GM21526 (cell line): ENCODE results near the gene HSPB2.
"Not testable (repeated sequence)": the region's sequence is repeated elsewhere in the genome, so short reads cannot be mapped to it uniquely, and the experiment has no call there.

ENCODE experiments used
- ATAC-seq: cut with Tn5 transposase; IDR thresholded peaks from one replicate; pipeline ENCODE4 v1.9.1; 2021; ENCODE audit warnings: moderate library complexity; ENCODE audit not compliant: unreplicated experiment, low FRiP score

The HSPB2 gene

DNA sequence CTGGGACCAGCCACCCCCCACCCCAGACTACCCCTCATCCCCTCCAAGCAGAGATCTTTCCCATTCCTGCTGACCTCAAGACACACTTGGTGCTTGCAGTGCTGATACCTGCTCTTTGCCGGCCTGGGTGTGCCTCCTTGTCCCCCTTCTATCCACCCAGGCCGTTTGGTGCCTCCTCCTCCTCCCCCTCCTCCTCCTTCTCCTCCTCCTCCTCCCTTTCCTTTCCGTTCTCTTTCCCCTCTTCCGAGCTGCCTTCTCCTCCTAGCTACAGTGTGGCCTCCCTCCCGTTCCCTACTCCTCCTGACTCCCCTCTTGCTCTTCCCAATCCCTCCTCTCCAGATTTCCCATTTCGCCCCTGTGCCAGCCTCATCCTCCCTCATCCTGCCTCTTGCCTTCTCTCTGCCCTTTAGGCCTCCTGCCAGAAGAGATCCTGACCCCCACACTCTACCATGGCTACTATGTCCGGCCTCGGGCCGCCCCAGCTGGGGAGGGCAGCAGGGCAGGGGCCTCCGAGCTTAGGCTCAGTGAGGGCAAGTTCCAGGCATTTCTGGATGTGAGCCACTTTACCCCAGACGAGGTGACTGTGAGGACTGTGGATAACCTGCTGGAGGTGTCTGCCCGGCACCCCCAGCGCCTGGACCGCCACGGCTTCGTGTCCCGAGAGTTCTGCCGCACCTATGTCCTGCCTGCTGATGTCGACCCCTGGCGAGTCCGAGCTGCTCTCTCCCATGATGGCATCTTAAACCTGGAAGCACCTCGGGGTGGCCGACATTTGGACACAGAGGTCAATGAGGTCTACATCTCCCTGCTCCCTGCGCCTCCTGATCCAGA is 712 bp downstream of the HSPB2 start:
- ATAC-seq, result no peak

DNA sequence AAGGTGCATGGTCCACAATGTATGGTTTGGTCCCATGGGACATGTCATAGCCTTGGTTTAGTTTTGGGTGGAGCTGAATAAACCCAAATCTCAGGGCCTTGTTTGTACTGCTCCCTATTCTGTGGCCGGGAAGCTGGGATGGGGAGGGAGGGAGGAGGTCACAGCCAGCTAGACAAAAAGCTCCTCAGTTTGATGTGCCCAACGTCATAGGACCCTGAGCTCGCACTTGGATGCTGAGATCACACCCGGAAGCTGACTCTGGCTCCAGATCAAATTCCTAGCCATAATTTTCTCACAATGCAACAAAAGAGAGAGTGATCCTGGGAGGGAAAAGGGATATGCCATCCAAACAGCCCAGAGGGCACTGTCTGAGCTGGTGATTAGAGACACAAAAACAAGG is 1.5 kb downstream of the HSPB2 start:
- no peak for ATAC-seq

DNA sequence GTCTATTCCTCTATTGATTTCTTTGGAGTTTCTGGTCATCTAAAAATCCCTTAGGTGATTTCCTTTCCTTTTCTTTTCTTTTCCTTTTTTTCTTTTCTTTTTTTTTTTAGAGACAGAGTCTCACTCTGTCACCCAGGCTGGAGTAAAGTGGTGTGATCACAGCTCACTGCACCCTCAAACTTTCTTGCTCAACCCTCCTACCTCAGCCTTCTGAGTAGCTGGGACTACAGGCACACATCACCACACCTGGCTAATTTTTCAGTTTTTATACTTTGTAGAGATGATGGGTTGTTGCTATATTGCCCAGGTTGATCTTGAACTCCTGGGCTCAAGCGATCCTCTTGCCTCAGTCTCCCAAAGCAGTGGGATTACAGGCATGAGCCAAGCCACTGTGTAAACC is 4.2 kb downstream of the HSPB2 start:
- ATAC-seq, result no peak

DNA sequence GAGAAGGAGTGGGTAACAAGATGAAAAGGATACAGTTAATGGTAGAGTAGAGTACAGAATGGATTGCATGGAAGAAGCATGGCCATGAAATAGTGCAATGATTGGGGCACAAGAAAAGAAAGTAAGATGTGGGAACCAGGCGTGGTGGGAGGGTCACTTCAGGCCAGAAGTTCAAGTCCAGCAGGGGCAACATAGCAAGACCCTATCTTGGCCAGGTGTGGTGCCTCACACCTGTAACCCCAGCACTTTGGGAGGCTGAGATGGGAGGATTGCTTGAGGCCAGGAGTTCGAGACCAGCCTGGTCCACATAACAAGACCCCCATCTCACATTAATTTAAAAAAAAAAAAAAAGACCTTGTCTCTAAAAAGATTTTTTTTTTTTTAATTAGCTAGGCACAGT is 4.8 kb downstream of the HSPB2 start:
- ATAC-seq, result no peak

DNA sequence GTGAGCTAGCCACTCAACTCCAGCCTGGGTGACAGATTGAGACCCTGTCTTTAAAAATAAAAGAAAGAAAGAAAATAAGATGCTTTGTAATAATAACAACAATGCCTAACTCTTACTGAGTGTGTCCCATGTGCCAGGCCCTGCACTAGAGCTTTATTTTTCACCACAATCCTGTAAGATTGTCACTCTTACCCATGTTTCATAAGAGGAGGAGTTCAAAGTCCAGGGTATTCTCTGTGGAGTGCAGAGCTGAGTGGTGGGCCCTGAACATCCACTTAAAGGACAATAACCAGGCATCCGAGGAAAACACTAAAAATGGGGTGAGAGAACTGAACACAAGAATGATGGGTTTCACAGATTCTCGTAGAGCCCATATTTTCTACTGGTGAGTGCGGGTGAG is 5.3 kb downstream of the HSPB2 start:
- ATAC-seq, result no peak

DNA sequence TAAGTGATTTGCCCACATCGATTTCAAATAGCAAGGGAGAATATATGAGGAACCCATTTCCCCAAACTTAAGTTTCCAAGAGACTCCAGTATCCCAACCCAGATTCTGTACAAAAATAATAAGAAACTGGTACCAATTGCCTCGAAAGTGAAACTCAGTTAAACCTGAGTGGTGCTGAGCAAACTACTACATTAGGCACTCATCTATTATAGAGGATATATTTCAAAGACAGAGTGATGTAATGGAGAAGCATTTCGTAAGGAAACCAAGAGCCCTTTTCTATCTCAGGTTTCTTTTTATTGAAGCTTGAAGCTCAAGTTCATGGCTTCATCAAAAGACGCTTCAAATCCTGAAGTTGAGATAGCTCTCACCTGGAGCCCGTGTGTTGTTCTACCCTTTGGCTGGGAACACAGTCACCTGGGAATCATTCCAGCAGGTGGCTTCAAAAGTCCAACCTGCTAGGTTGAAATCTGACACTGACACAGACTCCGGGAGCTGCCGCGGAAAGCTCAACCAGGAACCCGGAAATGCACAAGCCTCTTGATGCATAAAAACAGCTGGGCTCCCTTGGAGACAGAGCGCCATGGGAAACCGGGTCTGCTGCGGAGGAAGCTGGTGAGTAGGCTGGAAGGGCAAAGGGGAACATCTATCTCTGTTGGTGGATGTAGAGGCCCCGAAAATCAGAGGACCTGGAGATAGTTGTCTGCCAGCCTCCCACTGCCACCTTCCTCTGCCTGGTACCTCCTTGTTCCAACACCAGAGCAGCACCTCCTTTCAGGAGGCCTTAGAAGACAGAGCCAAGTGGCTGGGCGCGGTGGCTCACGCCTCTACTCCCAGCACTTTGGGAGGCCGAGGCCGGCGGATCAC is 6.1 kb downstream of the HSPB2 start, which contains the start of gene C11orf52:
Gene C11orf52 (plus strand): TSS at position 524 of the 867 bp plus-strand sequence. CDS start 60 bp downstream, at position 584.
- no peak for ATAC-seq

DNA sequence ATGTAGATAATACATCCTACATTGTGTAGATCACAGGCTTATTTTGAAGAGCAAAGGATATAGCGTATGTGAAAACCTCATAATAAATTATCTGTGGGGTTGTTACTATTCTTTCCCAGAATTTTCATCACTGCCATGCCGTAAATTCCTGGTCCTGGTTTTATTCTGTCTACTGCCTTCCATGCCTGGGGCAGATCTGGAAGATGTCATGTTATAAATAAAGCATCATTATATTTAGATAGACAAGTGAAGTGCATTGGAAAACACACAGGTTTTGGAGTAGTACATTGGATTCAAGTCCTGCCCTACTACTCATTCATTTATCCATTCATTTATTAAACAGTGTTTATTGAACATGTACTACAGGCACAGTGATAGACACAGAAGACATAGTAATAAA is 8.4 kb downstream of the HSPB2 start:
- ATAC-seq, result no peak

DNA sequence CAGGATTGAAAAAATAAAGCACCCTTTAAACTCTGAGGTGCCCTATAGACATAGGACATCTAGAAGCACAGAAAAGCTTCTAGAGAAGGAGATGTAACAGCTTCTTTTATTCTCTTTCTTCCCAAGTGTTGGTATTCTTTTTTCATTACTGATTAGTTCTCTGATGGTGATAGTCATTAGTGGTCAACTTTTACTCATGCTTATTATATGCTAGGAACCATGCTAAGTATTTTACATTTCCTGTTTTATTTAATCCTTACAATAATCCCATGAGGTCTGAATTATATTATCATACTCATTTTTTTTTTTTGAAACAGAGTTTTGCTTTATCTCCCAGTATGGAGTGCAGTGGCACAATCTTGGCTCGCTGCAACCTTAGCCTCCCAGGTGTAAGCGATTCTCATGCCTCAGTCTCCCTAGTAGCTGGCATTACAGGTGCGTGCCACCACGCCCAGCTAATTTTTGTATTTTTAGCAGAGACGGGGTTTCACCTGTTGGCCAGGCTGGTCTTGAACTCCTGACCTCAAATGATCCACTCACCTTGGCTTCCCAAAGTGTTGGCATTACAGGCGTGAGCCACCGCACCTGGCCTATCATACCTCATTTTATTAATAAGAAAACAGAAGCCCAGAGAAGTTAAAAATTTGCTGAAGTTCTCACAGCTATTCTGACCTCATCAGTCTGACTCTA is 9.2 kb downstream of the HSPB2 start:
- ATAC-seq, result no peak

DNA sequence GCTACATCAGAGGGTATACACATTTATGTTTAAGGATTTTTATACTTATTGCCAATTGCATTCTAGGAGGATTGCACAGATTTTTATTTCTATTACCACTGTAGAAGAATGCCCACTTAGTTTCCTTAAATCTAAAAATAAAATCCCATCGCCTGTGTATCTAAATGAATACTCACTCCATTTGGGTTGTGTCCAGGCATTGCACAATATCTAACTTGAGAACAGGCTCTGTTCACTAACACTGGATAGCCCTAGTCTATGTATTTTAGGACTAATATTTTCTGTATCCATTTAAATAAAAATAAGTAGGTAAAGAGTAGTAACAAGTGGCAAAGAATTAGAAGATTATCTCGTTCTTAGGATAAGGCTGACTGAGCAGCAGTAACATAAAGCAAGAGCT is 10.3 kb downstream of the HSPB2 start:
- ATAC-seq, result no peak

DNA sequence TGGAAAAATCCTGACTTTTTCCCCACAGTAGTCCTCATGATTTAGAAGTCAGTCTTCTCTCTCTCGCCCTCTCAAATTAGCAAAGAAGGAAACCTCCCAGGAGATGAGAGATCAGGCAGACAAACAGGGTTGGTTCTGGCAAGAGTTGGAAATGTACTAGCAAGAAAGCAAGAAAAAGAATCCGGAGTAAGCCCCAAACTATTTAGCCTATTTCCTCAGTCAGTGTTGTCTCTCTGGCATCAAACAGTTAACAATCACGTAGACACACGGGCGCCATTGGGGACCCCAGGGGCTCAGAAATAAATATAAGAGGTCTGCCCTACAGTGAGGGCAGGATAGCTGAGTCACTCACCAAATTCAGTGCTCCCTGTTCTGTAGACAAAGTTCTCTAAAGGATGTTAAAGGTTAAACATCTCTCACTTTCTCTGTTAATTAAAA is 10.8 kb downstream of the HSPB2 start:
- no peak for ATAC-seq

DNA sequence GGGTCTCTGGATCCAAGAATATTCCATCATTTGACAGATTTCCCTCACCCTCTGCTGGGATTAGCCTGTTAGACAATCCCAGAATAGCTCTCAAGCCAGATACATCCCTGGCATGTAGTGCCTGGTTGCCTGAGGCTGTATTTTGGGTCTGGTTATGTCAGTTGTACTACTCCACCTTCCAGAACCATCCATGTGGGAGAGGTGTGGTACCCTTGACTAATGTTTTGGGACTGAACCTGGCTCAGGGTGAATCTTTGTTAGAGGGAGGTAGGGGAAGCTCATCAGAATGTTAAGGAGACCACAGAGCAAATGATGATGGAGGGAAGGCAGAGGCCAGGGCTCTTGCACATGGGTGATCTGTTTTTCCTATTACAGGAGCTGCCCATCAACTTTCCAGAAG is 11.4 kb downstream of the HSPB2 start:
- no peak for ATAC-seq

DNA sequence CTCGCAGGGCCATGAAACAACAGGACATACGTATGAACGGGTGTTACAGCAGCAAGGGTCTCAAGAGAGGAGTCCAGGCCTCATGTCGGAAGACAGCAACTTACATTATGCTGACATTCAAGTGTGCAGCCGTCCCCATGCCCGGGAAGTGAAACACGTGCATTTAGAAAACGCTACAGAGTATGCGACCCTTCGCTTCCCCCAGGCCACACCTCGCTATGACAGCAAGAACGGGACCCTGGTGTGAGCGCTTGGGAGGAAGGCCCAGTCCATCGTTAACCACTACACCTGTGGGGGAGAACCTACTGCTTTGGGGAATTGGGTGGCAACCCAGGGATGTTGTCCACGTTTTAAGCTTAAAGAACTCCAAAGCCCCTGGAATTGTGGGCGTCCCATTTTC is 13.4 kb downstream of the HSPB2 start:
- ATAC-seq, result no peak

DNA sequence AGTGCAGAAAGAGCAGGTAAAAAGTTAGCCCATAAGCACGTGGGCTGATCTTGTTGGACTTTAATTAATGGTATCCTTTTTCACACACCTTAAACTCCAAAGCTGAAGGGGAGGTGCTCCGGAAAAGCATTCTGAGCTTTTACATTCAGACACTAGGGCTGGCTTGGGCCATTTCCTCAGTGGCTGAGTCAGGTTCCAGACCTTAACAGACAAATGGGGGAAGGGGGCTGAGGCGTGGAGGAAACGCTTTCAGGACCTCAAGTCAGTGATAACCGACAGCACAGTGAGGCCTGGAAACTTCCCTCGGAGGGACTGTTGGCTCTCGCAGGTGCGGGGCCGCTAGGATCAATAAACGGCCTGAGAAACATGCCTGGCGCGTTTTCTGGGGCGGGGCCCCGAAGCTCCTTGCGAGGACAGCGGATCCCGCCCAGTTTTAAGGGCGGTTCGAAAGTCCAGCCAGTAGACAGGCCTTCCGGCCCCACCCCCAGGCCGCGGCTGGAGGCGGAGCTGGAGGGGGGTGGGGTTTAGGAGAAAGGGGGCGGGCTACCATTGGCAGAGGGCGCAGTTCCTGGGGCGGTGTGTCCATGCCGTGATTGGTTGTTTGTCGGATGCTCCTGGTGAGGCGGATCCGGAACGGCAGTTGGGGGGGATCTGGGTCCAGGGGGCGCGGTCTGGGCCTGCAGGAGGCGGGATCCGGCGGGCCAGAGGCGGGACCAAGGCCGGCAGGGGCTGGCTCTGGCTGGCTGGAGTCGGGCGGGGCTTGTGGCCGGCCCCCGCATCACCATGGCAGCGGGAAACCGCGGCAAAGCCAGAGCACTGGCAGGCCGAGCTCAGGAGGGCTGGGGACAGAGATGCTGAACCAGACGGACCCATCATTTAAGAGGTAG is 14.2 kb downstream of the HSPB2 start:
- peak; percentile 92 for ATAC-seq

DNA sequence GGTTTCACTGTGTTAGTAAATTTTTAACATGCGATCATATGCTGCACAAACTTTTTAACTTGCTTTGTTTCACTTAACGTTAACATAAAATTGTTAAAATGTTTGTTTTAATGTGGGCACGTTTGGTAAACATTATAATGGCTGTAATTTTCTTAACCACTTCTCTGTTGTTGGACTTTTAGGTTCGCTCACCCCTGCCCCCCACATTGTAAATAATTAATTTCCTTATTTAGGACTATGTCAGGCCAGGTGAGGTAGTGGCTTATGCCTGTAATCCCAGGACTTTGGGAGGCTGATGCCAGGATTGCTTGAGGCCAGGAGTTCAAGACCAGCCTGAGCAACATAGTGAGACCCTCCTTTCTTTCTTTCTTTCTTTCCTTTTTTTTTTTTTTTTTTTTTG is 17.9 kb downstream of the HSPB2 start:
- no peak for ATAC-seq

DNA sequence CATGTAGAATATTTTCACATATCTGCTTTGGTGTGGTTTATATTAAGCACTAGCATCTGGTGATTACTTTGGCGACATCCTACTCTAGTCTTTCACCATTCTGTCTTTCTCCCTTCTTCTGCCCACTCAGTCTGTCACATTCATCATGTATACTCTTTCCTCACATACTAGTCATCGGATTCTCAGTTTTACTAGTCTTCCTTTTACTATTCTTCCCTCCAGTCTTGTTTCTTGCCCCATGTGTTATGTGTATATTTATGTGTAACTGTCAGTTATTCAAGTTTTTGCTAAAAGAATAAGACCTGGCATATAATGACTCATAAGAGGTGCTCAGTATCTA is 20.0 kb downstream of the HSPB2 start:
- ATAC-seq, result no peak

DNA sequence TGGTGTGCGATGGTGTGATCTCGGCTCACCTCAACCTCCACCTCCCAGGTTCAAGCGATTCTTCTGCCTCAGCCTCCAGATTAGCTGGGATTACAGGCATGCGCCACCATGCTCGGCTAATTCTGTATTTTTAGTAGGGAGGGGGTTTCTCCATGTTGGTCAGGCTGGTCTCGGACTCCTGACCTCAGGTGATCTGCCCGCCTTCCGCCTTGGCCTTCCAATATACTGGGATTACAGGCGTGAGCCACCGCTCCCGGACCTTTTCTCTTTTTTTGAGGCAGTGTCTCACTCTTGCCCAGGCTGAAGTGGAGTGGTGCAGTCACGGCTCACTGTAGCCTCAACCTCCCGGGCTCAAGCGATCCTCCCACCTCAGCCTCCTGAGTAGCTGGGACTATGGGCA is 20.6 kb downstream of the HSPB2 start:
- ATAC-seq, result not testable (repeated sequence)

DNA sequence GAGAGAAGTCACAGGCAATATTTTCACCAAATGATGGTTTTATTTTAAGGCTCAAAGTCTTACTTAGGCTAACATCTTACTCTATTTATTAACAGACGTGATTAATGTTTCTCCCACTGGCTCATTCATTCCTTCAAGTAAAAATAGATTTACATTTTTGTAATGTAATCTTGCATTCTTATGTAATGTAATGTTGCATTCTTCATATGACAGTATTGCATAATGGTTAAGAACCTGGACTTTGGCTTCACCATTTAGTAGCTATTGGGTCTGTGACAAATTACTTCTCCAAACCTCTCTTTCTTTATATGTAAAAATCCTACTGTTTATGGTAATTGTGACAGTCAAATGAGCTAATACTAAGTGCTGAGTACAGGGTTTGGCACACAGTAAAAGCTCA is 21.3 kb downstream of the HSPB2 start:
- no peak for ATAC-seq

DNA sequence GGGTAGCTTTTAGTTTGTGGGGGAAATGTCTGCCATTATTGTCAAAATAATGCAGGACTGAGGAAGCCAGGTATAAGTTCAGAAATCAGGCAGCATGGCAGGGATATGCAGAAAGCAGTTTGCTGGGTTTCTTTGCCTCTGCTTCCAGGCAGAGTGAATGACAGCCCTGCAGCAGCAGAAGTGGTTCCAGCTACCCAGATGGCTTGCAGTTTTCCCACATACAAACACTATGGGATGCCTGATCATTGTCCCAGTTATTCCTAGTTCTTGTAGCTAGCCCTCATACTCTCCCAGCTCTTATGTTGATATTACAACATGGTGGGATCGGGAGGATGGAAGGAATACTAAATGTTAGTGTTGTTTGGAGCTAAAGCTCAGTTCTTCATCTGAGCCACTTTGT is 21.8 kb downstream of the HSPB2 start:
- no peak for ATAC-seq

DNA sequence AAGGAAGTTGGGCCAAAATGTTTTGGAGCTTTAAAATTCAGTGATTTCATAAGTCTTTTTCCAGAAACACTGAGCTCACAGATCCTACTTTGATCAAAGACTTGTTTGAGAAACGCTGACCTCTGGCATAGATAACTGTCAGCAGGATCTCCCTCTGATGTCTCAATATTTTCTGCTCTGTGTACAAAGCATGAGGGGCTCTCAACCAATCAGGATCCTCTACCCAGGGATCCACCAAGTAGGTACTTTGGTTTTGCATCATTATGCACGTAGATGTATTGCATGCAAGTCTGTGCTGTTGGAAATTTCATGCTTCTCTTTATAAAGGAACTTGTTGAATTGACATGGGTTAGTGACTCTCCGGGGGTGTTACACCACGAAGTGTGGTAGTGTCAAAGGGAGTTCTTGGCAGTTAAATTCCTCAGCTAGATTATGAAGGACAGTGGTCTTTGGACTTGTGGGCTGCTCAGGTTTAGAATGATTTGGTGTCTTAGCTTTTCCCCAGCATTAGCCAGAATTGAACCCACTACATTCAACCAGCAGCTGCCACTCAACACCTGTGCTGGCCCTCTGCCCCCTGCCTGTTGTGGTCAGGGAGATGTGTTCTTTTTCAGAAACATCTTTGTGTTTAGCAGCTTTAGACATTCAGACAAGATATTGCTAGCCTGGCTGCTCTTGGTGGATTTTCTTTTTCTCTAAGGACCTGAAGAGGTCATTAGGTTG is 22.9 kb downstream of the HSPB2 start:
- no peak for ATAC-seq
